Cerebellar nuclear complex (tissue), 1 donor: ENCODE data around the gene PTGDS.

ENCODE experiments used
- DNase-seq, 2 experiments: peaks; one replicate each; lab custom pipeline; 2025; lab: John Stamatoyannopoulos, UW

Gene PTGDS

DNA sequence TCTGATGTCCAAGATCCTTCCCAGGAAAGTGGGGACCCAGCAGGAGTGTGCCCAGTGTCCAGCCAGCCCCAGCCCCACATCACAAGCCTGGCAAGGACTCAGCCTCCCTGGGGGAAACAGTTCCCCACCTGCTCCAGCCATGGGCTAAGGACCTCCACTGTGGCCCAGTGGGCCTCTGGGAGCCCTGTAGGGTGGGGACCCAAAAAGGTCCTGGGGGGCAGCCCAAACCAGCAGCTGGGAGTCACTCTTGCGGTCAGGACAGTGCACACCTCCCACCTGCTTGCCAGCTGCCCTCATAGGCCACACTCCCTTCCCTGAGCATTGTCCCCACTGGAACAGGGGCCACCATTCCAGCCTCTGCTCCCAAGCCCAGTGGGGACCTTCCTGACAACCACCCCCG, 49.1 kb downstream of the PTGDS start:
- DNase-seq: no peak

DNA sequence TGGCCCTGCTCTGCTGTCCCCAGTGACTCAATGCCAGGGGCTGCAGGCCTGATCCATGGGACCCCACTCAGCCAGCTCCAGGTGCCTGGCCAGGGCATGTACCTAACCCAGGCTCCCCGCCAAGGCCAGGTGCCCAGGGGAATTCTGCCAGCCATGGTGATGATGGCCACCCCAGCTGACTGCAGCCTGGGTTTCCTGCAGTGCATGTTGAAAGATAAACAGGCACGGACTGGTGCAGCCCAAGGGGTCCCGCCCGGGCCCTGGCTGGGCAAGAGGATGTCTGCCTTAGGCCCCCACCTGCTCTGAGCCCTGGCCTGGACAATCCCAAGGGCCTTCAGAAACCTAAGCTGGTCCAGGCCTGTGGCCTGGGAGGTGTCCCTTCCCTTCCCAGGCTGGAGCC, 49.5 kb downstream of the PTGDS start:
- DNase-seq: no peak

DNA sequence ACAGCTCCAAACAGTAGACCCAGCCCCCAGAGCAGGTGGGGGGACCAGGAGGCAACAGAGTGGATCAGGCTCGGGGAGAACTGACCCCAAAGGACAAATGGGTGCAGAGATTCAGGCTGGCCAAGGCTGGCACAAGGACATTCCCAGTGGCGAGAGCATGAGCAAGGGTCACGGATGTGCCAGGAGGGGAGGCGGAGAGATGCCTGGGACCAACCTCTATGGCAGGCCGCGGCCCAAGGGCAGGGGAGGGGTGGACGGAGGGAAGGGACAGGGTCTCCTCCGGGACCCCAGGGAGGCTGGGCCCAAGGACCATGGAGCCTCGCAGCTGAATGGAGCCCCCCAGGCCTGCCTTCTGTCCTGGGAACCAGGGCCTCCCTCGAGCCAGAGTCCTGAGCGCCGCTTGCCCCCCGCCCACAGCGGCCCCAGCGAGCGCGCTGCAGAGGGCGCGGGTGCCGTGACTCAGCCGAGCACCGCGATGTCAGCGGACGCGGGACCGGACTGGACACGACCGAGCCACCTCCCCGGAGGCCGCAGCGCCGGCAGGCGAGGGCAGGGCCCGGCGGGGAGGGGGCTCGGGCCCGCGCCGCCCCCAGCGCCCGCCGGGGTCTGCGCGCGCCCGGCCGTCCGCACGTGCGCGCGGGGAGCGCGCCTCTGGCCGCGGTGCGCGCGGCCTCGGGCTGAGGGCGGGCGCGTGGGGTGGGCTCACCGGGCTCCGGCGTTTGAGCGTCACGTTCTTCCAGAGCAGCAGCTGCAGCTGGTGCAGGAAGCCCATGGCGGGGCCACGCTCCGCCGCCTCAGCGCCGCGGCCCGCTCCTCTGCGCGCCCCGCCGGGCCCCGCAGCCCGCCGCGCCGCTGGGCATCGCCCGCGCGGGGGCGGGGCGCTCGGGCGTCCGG, 50.3 kb downstream of the PTGDS start, which contains the start of gene ABCA2:
ABCA2 (minus strand) TSS at position 869 of the 894 bp plus-strand sequence; CDS start at position 772, 97 bp downstream.
- no peak for DNase-seq

DNA sequence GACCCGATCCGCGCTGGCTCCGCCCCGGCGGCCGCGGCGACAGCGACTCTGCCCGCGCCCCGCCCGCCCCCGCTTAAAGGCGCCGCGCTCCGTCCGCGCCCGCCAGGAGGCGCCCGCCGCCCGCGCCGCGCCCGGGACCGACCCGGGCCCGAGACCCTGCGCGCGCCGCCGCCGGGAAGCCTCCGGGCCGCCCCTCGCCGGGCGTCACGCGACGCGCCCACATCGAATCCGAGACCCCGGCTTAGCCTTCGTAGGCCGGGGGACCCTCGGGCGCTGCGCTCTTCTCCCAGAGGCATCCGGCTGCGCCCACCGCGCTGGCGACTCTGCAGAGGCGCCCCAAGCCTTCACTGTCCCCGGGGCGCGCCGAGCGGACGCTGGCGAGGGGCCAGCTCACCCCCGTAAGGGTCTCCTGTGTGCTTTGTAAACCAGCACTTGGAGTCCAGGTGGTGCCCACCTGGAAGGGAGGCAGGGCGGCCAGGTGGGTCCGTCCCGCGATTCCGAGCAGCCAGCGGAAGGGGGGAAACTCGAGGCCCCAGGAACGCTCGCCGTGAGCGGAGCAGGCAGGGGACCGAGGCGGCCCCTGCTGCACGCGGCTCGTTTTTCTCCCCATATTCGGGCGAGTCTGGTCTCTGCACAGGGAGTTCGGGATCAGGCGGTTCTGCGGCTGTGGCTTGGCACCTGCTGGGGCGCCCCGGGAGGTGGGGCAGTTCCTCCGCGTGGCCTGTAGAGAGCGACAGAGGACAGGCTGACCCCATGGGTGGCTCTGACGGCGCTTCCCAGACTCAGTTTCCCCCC, 51.2 kb downstream of the PTGDS start:
- no peak for DNase-seq

DNA sequence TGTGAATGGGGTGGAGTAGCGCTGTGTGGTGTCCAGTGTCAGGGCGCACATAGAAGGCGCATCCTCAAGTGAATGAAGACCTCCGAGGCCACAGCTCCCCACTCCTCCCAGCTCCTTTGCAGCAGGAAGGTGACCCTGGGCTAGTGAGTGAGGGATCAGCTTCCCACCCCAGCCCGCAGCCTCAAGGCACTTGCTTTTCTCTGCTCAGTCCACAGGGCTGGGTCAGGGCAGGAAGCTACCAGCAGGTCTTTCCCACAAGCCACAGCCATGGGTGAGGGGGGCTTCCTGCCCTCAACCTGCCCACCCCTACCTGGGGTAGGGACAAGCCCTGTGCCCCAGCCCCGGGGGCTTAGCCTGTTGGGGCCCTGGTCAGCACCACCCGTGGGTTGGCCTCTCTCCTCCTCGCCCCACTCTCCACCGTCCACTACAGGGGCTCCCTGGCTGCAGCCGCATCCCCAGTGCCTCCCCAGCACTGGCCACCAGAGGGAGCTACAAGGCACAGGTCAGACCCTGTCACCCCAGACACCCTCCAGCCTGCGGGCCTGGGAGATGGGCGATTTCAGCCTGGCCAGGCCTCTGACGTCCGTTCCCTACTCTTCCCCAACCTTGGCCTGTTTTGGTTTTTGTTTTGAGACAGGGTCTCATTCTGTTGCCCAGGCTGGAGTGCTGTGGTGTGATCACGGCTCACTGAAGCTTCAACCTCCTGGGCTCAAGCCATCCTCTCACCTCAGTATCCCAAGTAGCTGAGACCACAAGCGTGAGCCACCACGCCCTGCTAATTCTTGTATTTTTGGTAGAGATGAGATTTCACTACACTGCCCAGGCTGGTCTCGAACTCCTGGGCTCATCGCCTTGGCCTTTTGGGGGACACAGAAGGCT, 52.0 kb downstream of the PTGDS start:
- DNase-seq: peak in 1 of 2 experiments; percentile 51

DNA sequence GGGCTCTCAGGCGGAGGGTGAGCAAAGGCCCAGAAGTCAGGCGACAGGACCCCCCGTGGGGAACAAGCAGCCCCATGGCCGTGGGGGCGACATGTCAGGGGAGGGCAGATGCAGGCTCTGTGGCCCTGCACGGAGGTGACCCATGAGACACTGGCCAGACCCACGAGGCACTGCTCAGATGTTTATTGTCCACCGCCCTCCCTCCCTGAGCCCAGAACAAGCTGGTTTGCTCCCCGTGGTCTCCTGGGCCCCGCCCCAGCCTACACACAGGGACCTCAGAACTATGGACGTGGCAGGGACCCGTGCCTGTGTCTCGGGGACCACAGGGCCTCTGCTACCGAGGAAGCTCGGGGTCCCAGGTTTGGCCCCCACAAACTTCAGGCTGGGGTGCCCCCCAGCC, 52.7 kb downstream of the PTGDS start:
- DNase-seq: no peak

DNA sequence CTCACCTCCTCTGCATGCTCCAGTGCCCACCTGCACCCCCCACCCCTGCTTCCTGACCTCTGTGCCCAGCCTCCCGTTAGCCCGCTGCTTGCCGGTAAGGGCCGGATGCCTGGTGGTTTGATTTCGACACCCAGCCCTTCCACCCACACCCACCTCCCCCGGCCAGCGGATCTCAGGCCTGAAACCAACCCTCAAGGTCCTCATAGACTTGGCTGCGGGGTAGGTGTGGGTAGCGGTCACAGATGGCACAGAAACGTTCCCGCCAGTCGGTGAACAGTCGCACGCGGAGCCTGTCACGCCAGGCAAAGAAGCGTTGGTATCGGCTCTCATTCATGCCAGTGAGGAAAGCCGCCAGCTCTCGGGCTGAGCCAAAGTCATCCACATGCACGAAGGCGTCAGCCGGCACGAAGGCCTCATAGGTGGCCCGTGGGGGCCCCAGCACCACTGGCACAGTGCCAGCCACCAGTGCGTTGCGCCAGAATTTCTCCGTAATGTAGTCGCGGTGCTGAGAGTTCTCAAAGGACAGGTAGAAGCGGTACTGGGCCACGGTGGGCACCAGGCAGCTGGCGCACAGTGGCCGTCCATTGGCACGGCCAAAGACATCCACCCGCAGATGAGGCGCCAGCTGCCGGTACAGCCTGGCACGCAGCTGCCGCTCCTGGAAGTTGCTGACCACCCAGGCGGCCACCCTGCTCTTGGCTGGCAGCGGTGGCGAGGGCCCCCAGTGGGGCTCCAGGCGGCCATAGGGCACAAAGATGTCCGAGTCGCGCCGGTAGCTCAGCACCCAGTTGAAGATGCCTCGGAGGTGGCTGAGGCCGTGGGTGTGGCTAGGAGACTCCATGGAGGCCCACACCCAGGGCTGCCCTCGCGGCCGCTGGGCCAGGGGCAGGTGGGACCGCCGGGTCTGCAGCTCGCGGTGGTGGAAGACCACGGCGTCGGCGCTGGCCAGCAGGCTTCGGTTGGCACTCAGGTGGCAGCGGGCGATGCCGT, 53.5 kb downstream of the PTGDS start:
- DNase-seq: peak in 1 of 2 experiments; percentile 31
